HepG2 (cell line): ENCODE results near the gene MMRN1. TPM values are rescaled to one million over a fixed set of nuclear protein-coding genes. Genes with fewer than 3 reads are reported as not detected.

Experiments used
- DBP ChIP-seq: sonication (generic); formaldehyde crosslinking; IDR thresholded peaks from 2 replicates; pipeline ENCODE4 v1.4.0; 2020; ENCODE audit warnings: missing genetic modification reagents; ENCODE audit errors: not compliant biosample characterization
- E2F2 ChIP-seq: sonication (generic); formaldehyde crosslinking; IDR thresholded peaks from 2 replicates; pipeline ENCODE4 v1.4.0; 2020; ENCODE audit warnings: missing genetic modification reagents, borderline replicate concordance
- ZBTB25 ChIP-seq: IDR thresholded peaks from 2 replicates; pipeline ENCODE4 v1.6.1; 2018; ENCODE audit warnings: missing genetic modification reagents
- ZNF775 ChIP-seq: sonication (generic); formaldehyde crosslinking; IDR thresholded peaks from 2 replicates; pipeline ENCODE4 v1.4.0; 2020; ENCODE audit warnings: missing genetic modification reagents, mild to moderate bottlenecking, moderate library complexity, borderline replicate concordance
- polyA plus RNA-seq, 8 experiments: library from polyadenylated mRNA; depleted of rRNA in 3 of 8; stranded (reverse) in 7 of 8; unstranded in 1 of 8; fragments of >200 nt; fragmentation: Illumina TruSeq in 4 of 8; extraction: Trizol in 4 of 8; gene quantifications; 2 replicates each; pipeline versions ENCODE4 v1.2.1 to v1.2.3, GENCODE V29; 2011 to 2016; ENCODE audit warnings: low read depth in 4 of 8, missing spikeins in 1 of 8, mixed read lengths in 1 of 8; ENCODE audit not compliant: insufficient read depth in 1 of 8
- total RNA-seq, 5 experiments: library from RNA; depleted of rRNA; stranded (reverse); fragments of >200 nt; fragmentation: Illumina TruSeq; extraction: Trizol; gene quantifications; 2 replicates each; pipeline ENCODE4 v1.2.3, GENCODE V29; 2016; ENCODE audit warnings: low read depth in 1 of 5
- TF ChIP-seq, protein P1 (sequence below): sonication (generic); formaldehyde crosslinking; IDR thresholded peaks from 2 replicates; pipeline ENCODE4 v1.5.0; 2020; ENCODE audit warnings: missing genetic modification reagents
- TF ChIP-seq, protein P2 (sequence below): sonication (generic); formaldehyde crosslinking; IDR thresholded peaks from 2 replicates; pipeline ENCODE4 v1.4.0; 2020; ENCODE audit warnings: low read depth, missing genetic modification reagents

Gene MMRN1
- total and polyA plus RNA-seq, 2 of the 13 experiments (the other 11 are each of a cell fraction or from before 2014, with no cell fraction given) = not detected

- TF ChIP-seq DBP (CRISPR knock-in tag) (no peak), ZBTB25 (CRISPR knock-in tag) (no peak), ZNF775 (CRISPR knock-in tag) (no peak), E2F2 (CRISPR knock-in tag) (no peak)
- TF ChIP-seq, protein P1, sequence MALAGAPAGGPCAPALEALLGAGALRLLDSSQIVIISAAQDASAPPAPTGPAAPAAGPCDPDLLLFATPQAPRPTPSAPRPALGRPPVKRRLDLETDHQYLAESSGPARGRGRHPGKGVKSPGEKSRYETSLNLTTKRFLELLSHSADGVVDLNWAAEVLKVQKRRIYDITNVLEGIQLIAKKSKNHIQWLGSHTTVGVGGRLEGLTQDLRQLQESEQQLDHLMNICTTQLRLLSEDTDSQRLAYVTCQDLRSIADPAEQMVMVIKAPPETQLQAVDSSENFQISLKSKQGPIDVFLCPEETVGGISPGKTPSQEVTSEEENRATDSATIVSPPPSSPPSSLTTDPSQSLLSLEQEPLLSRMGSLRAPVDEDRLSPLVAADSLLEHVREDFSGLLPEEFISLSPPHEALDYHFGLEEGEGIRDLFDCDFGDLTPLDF (CRISPR knock-in tag) = no peak
- TF ChIP-seq, protein P2, sequence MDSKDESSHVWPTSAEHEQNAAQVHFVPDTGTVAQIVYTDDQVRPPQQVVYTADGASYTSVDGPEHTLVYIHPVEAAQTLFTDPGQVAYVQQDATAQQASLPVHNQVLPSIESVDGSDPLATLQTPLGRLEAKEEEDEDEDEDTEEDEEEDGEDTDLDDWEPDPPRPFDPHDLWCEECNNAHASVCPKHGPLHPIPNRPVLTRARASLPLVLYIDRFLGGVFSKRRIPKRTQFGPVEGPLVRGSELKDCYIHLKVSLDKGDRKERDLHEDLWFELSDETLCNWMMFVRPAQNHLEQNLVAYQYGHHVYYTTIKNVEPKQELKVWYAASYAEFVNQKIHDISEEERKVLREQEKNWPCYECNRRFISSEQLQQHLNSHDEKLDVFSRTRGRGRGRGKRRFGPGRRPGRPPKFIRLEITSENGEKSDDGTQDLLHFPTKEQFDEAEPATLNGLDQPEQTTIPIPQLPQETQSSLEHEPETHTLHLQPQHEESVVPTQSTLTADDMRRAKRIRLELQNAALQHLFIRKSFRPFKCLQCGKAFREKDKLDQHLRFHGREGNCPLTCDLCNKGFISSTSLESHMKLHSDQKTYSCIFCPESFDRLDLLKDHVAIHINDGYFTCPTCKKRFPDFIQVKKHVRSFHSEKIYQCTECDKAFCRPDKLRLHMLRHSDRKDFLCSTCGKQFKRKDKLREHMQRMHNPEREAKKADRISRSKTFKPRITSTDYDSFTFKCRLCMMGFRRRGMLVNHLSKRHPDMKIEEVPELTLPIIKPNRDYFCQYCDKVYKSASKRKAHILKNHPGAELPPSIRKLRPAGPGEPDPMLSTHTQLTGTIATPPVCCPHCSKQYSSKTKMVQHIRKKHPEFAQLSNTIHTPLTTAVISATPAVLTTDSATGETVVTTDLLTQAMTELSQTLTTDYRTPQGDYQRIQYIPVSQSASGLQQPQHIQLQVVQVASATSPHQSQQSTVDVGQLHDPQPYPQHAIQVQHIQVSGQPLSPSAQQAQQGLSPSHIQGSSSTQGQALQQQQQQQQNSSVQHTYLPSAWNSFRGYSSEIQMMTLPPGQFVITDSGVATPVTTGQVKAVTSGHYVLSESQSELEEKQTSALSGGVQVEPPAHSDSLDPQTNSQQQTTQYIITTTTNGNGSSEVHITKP (CRISPR knock-in tag) = no peak
Observed at GRCh38 chr4:89997171-89997704, 102.6 kb downstream of the MMRN1 start (continued).
